Measurements from ENCODE around the gene ACSF3.
A peak's percentile ranks its signal among the peaks of the same experiment; 100 is the strongest.
"Not testable (repeated sequence)": the region's sequence is repeated elsewhere in the genome, so short reads cannot be mapped to it uniquely, and the experiment has no call there.

Gene ACSF3

GRCh38 chr16:89074072-89074674 is 19.5 kb upstream of the ACSF3 start:
- H3K36me3 Mint-ChIP-seq (ENCODE audit: low read depth); H3K27ac Mint-ChIP-seq; H3K4me1 Mint-ChIP-seq (ENCODE audit: low read depth); H3K27me3 Mint-ChIP-seq; H3K9me3 Mint-ChIP-seq; H3K4me3 Mint-ChIP-seq: not testable (repeated sequence)

- Mint-ChIP-seq H3K4me3 (no peak overlapping the region), H3K4me1 (ENCODE audit: low read depth) (no peaks in the 10 kb centered on the region), H3K36me3 (ENCODE audit: low read depth) (no peaks in the 10 kb centered on the region), H3K9me3 (no peaks in the 10 kb centered on the region), H3K27me3 (no peaks in the 10 kb centered on the region), H3K27ac (no peak overlapping the region)
These were observed 18.6 kb upstream of the ACSF3 start for GRCh38 chr16:89074803-89075688.

GRCh38 chr16:89076159-89076558 is 17.5 kb upstream of the ACSF3 start:
- Mint-ChIP-seq H3K9me3 (no peaks in the 10 kb centered on the region), H3K4me3 (no peak overlapping the region), H3K27me3 (no peaks in the 10 kb centered on the region), H3K36me3 (ENCODE audit: low read depth) (no peaks in the 10 kb centered on the region), H3K27ac (no peak overlapping the region), H3K4me1 (ENCODE audit: low read depth) (no peaks in the 10 kb centered on the region)

GRCh38 chr16:89077076-89077475 is 16.6 kb upstream of the ACSF3 start:
- Mint-ChIP-seq H3K9me3 (no peaks in the 10 kb centered on the region), H3K4me3 (no peak overlapping the region), H3K27me3 (no peaks in the 10 kb centered on the region), H3K4me1 (ENCODE audit: low read depth) (no peaks in the 10 kb centered on the region), H3K27ac (no peak overlapping the region), H3K36me3 (ENCODE audit: low read depth) (no peaks in the 10 kb centered on the region)

GRCh38 chr16:89078172-89078571 is 15.5 kb upstream of the ACSF3 start:
- Mint-ChIP-seq H3K4me3 (no peak overlapping the region), H3K4me1 (ENCODE audit: low read depth) (no peaks in the 10 kb centered on the region), H3K27ac (no peak overlapping the region), H3K36me3 (ENCODE audit: low read depth) (no peaks in the 10 kb centered on the region), H3K27me3 (no peaks in the 10 kb centered on the region), H3K9me3 (no peaks in the 10 kb centered on the region)

- H3K27me3 Mint-ChIP-seq: no peaks in the 10 kb centered on the region
- no peaks in the 10 kb centered on the region for H3K36me3 Mint-ChIP-seq (ENCODE audit: low read depth)
- no peak overlapping the region for H3K4me3 Mint-ChIP-seq
- H3K4me1 Mint-ChIP-seq (ENCODE audit: low read depth): peaks cover 2% of the 10 kb centered on the region
- H3K9me3 Mint-ChIP-seq: no peaks in the 10 kb centered on the region
- no peak overlapping the region for H3K27ac Mint-ChIP-seq
These were observed 14.1 kb upstream of the ACSF3 start for GRCh38 chr16:89079434-89079980.

GRCh38 chr16:89080196-89080853 is 13.3 kb upstream of the ACSF3 start:
- Mint-ChIP-seq H3K4me1 (ENCODE audit: low read depth) (peaks cover 3% of the 10 kb centered on the region), H3K27ac (no peak overlapping the region), H3K9me3 (no peaks in the 10 kb centered on the region), H3K27me3 (no peaks in the 10 kb centered on the region), H3K36me3 (ENCODE audit: low read depth) (no peaks in the 10 kb centered on the region), H3K4me3 (no peak overlapping the region)

- Mint-ChIP-seq H3K4me3 (no peak overlapping the region), H3K9me3 (no peaks in the 10 kb centered on the region), H3K27me3 (no peaks in the 10 kb centered on the region), H3K36me3 (ENCODE audit: low read depth) (no peaks in the 10 kb centered on the region), H3K4me1 (ENCODE audit: low read depth) (peaks cover 3% of the 10 kb centered on the region), H3K27ac (no peak overlapping the region)
These were observed 12.1 kb upstream of the ACSF3 start for GRCh38 chr16:89081556-89081955.

- Mint-ChIP-seq H3K27ac (no peak overlapping the region), H3K9me3 (no peaks in the 10 kb centered on the region), H3K27me3 (peaks cover 6% of the 10 kb centered on the region), H3K4me1 (ENCODE audit: low read depth) (peaks cover 3% of the 10 kb centered on the region), H3K36me3 (ENCODE audit: low read depth) (no peaks in the 10 kb centered on the region), H3K4me3 (peak overlapping the region; percentile 12)
These were observed 9.2 kb upstream of the ACSF3 start for GRCh38 chr16:89084411-89084810.

GRCh38 chr16:89084814-89085612 is 8.6 kb upstream of the ACSF3 start:
- Mint-ChIP-seq H3K27ac (no peak overlapping the region), H3K9me3 (no peaks in the 10 kb centered on the region)

GRCh38 chr16:89085755-89086154 is 7.9 kb upstream of the ACSF3 start:
- no peak overlapping the region for H3K4me3 Mint-ChIP-seq
- no peaks in the 10 kb centered on the region for H3K36me3 Mint-ChIP-seq (ENCODE audit: low read depth)
- no peaks in the 10 kb centered on the region for H3K9me3 Mint-ChIP-seq
- peaks cover 15% of the 10 kb centered on the region for H3K27me3 Mint-ChIP-seq
- H3K4me1 Mint-ChIP-seq (ENCODE audit: low read depth): peaks cover 3% of the 10 kb centered on the region
- no peak overlapping the region for H3K27ac Mint-ChIP-seq

More at GRCh38 chr16:89084814-89085612, 8.6 kb upstream of the ACSF3 start:
- peaks cover 3% of the 10 kb centered on the region for H3K4me1 Mint-ChIP-seq (ENCODE audit: low read depth)
- no peaks in the 10 kb centered on the region for H3K36me3 Mint-ChIP-seq (ENCODE audit: low read depth)
- H3K4me3 Mint-ChIP-seq: no peak overlapping the region
- H3K27me3 Mint-ChIP-seq: peaks cover 12% of the 10 kb centered on the region

GRCh38 chr16:89087922-89088497 is 5.6 kb upstream of the ACSF3 start:
- Mint-ChIP-seq H3K27ac (no peak overlapping the region), H3K9me3 (no peaks in the 10 kb centered on the region), H3K4me3 (no peak overlapping the region), H3K4me1 (ENCODE audit: low read depth) (peaks cover 3% of the 10 kb centered on the region), H3K27me3 (peaks cover 21% of the 10 kb centered on the region), H3K36me3 (ENCODE audit: low read depth) (no peaks in the 10 kb centered on the region)

- no peak overlapping the region for H3K4me3 Mint-ChIP-seq
- no peaks in the 10 kb centered on the region for H3K36me3 Mint-ChIP-seq (ENCODE audit: low read depth)
- no peak overlapping the region for H3K27ac Mint-ChIP-seq
- H3K9me3 Mint-ChIP-seq: no peaks in the 10 kb centered on the region
- H3K27me3 Mint-ChIP-seq: peaks cover 21% of the 10 kb centered on the region
- peaks cover 4% of the 10 kb centered on the region for H3K4me1 Mint-ChIP-seq (ENCODE audit: low read depth)
These were observed 4.5 kb upstream of the ACSF3 start for GRCh38 chr16:89089120-89089519.

GRCh38 chr16:89090182-89090630 is 3.4 kb upstream of the ACSF3 start:
- no peaks in the 10 kb centered on the region for H3K9me3 Mint-ChIP-seq
- no peak overlapping the region for H3K27ac Mint-ChIP-seq
- H3K27me3 Mint-ChIP-seq: peaks cover 21% of the 10 kb centered on the region
- H3K4me1 Mint-ChIP-seq (ENCODE audit: low read depth): peaks cover 12% of the 10 kb centered on the region
- no peak overlapping the region for H3K4me3 Mint-ChIP-seq
- no peaks in the 10 kb centered on the region for H3K36me3 Mint-ChIP-seq (ENCODE audit: low read depth)
